ENCODE data around the gene SLC28A1.
"Not testable (repeated sequence)": the region's sequence is repeated elsewhere in the genome, so short reads cannot be mapped to it uniquely, and the experiment has no call there.

SLC28A1 gene

GRCh38 chr15:84976746-84977345 is 92.4 kb downstream of the SLC28A1 start:
- no peak for DNase-seq

- DNase-seq: no peak
Observed at GRCh38 chr15:84979651-84980050, 95.2 kb downstream of the SLC28A1 start.

- peak; percentile 84 for DNase-seq
Observed at GRCh38 chr15:84980196-84981053, 96.0 kb downstream of the SLC28A1 start.

- peak; percentile 95 for DNase-seq
Observed at GRCh38 chr15:84981054-84981710, 96.7 kb downstream of the SLC28A1 start.

GRCh38 chr15:84981711-84982300 is 97.3 kb downstream of the SLC28A1 start, which contains the start of gene PDE8A:
PDE8A (plus strand) TSS chr15:84981856; CDS start chr15:84982163, 307 bp downstream.
- DNase-seq: no peak

- no peak for DNase-seq
Observed at GRCh38 chr15:84982301-84982920, 97.9 kb downstream of the SLC28A1 start.

- no peak for DNase-seq
Observed at GRCh38 chr15:84983294-84983693, 98.8 kb downstream of the SLC28A1 start.

GRCh38 chr15:84983711-84984110 is 99.2 kb downstream of the SLC28A1 start:
- DNase-seq: no peak

- DNase-seq: no peak
Observed at GRCh38 chr15:84985158-84985557, 100.7 kb downstream of the SLC28A1 start.

GRCh38 chr15:84987351-84987750 is 102.9 kb downstream of the SLC28A1 start:
- DNase-seq: not testable (repeated sequence)

GRCh38 chr15:84987949-84988624 is 103.6 kb downstream of the SLC28A1 start:
- no peak for DNase-seq

GRCh38 chr15:84988909-84989644 is 104.6 kb downstream of the SLC28A1 start:
- no peak for DNase-seq

GRCh38 chr15:84990507-84990906 is 106.0 kb downstream of the SLC28A1 start:
- DNase-seq: no peak

GRCh38 chr15:84991014-84991712 is 106.7 kb downstream of the SLC28A1 start:
- no peak for DNase-seq

GRCh38 chr15:84992157-84992944 is 107.9 kb downstream of the SLC28A1 start:
- DNase-seq: no peak

Data from NCI-H1048 (cell line).